Measurements from ENCODE around the gene OGFOD3. TPM values are rescaled to one million over a fixed set of nuclear protein-coding genes. Genes with fewer than 3 reads are reported as not detected.

Gene OGFOD3
- total RNA-seq, 2 experiments from 2014 or later, result 12.9 to 13.7 TPM

GRCh38 chr17:82385559-82386254, 32.7 kb downstream of the OGFOD3 start:
- no peak overlapping the region for H3K4me3 ChIP-seq (ENCODE audit: low read length)
- peaks cover 17 to 20% of the 10 kb centered on the region in 2 experiments for H3K27me3 ChIP-seq (ENCODE audit: control insufficient read depth in 1 of 2, insufficient read depth in 2 of 2, low read length in 2 of 2)
- H3K4me3 Mint-ChIP-seq, result no peak overlapping the region
- ChIA-PET CTCF (no interaction called here), POLR2A (no interaction called here)
- H3K27me3 Mint-ChIP-seq, result peaks cover 10% of the 10 kb centered on the region
- no peaks in the 10 kb centered on the region for H3K4me1 Mint-ChIP-seq (ENCODE audit: low read depth)
- H3K9me3 ChIP-seq (ENCODE audit: control insufficient read depth in 1 of 2, insufficient read depth in 1 of 2, low read length in 2 of 2), result peaks cover 0 to 5% of the 10 kb centered on the region in 2 experiments
- TF ChIP-seq CTCF (IDR thresholded peaks at IDR 0.05), result no peak
- H3K36me3 Mint-ChIP-seq (ENCODE audit: low read depth), result no peaks in the 10 kb centered on the region
- no peak overlapping the region for H3K27ac Mint-ChIP-seq
- H3K4me1 ChIP-seq (ENCODE audit: insufficient read depth, low read length), result peaks cover 12% of the 10 kb centered on the region
- H3K9me3 Mint-ChIP-seq, result no peaks in the 10 kb centered on the region
- ATAC-seq (ENCODE audit: poor library complexity), result no peak
- H3K36me3 ChIP-seq (ENCODE audit: insufficient read depth, low read length), result no peaks in the 10 kb centered on the region
- no peak overlapping the region for H3K27ac ChIP-seq (ENCODE audit: low read depth in 1 of 2, low read length in 2 of 2)
- intact Hi-C loops (cut with DNase I, micrococcal nuclease), result no loop called here
- peak in 1 of 14 experiments; percentile 4 for DNase-seq

GRCh38 chr17:82384730-82385481, 33.5 kb downstream of the OGFOD3 start:
- DNase-seq (peak in 1 of 14 experiments; percentile 2), ATAC-seq (ENCODE audit: poor library complexity) (peak; percentile 24)
- peaks cover 12% of the 10 kb centered on the region for H3K4me1 ChIP-seq (ENCODE audit: insufficient read depth, low read length)
- no peaks in the 10 kb centered on the region for H3K36me3 ChIP-seq (ENCODE audit: insufficient read depth, low read length)
- H3K27me3 Mint-ChIP-seq, result peaks cover 17% of the 10 kb centered on the region
- ChIA-PET CTCF (no interaction called here), POLR2A (no interaction called here)
- no peaks in the 10 kb centered on the region for H3K9me3 Mint-ChIP-seq
- no peaks in the 10 kb centered on the region for H3K36me3 Mint-ChIP-seq (ENCODE audit: low read depth)
- no peak overlapping the region for H3K27ac Mint-ChIP-seq
- H3K4me3 Mint-ChIP-seq, result no peak overlapping the region
- no peak overlapping the region for H3K27ac ChIP-seq (ENCODE audit: low read depth in 1 of 2, low read length in 2 of 2)
- no peaks in the 10 kb centered on the region for H3K4me1 Mint-ChIP-seq (ENCODE audit: low read depth)
- H3K27me3 ChIP-seq (ENCODE audit: control insufficient read depth in 1 of 2, insufficient read depth in 2 of 2, low read length in 2 of 2), result peaks cover 18 to 20% of the 10 kb centered on the region in 2 experiments
- intact Hi-C loops (cut with DNase I, micrococcal nuclease), result no loop called here
- no peak overlapping the region for H3K4me3 ChIP-seq (ENCODE audit: low read length)
- TF ChIP-seq CTCF (IDR thresholded peaks at IDR 0.05), result no peak
- peaks cover 0 to 5% of the 10 kb centered on the region in 2 experiments for H3K9me3 ChIP-seq (ENCODE audit: control insufficient read depth in 1 of 2, insufficient read depth in 1 of 2, low read length in 2 of 2)

DNA sequence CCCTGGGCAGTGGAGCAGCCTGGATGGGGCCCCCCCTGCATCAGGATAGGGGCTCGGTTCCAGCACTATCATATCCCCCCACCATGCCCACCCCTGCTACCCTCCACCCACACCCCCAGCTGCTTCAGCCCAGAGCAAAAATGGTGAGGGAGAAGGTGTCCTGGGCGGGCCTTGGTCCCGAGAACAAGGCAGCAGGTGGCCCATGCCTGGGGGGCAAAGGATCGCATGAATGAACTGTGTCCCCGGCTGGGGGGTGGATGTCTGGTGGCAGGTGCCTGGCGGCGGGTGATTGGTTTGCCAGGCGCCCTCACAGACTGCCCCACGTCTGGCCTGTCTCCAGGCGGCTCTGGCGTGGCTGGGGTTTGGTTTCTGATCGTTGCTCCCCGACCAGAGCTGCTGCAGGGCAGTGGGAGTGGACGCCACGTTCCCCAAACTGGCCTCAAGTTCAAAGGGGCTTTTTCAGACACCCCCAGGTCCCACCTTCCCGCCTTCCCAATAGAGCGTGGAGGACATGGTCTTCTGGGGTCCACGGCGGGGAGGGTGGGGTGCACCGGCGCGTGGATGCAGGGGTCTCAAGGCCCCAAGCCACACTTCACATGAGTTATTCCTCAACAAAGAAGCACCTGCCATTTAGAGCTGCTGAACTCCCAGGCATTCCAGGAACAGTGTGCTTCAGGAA, 34.2 kb downstream of the OGFOD3 start:
- peaks cover 0 to 5% of the 10 kb centered on the region in 2 experiments for H3K9me3 ChIP-seq (ENCODE audit: control insufficient read depth in 1 of 2, insufficient read depth in 1 of 2, low read length in 2 of 2)
- H3K27me3 ChIP-seq (ENCODE audit: control insufficient read depth in 1 of 2, insufficient read depth in 2 of 2, low read length in 2 of 2), result peaks cover 20 to 21% of the 10 kb centered on the region in 2 experiments
- H3K4me3 ChIP-seq (ENCODE audit: low read length), result no peak overlapping the region
- DNase-seq (peak in 1 of 14 experiments; percentile 3), ATAC-seq (ENCODE audit: poor library complexity) (no peak)
- no peak for TF ChIP-seq CTCF (IDR thresholded peaks at IDR 0.05)
- H3K27ac ChIP-seq (ENCODE audit: low read depth in 1 of 2, low read length in 2 of 2), result no peak overlapping the region
- H3K4me1 Mint-ChIP-seq (ENCODE audit: low read depth), result no peaks in the 10 kb centered on the region
- ChIA-PET POLR2A (no interaction called here), CTCF (no interaction called here)
- H3K4me1 ChIP-seq (ENCODE audit: insufficient read depth, low read length), result peaks cover 12% of the 10 kb centered on the region
- intact Hi-C loops (cut with DNase I, micrococcal nuclease), result no loop called here
- no peaks in the 10 kb centered on the region for H3K36me3 Mint-ChIP-seq (ENCODE audit: low read depth)
- no peak overlapping the region for H3K27ac Mint-ChIP-seq
- H3K27me3 Mint-ChIP-seq, result peaks cover 19% of the 10 kb centered on the region
- no peak overlapping the region for H3K4me3 Mint-ChIP-seq
- no peaks in the 10 kb centered on the region for H3K36me3 ChIP-seq (ENCODE audit: insufficient read depth, low read length)
- no peaks in the 10 kb centered on the region for H3K9me3 Mint-ChIP-seq
